ENCODE results near the gene PRDM16.

PRDM16 gene

GRCh38 chr1:3206696-3207095, 137.7 kb downstream of the PRDM16 start:
- DNase-seq (ENCODE audit: low read depth, low spot score): no peak

- DNase-seq (ENCODE audit: low read depth, low spot score): no peak
Observed at GRCh38 chr1:3207217-3207848, 138.3 kb downstream of the PRDM16 start.

GRCh38 chr1:3208819-3209200, 139.8 kb downstream of the PRDM16 start:
- no peak for DNase-seq (ENCODE audit: low read depth, low spot score)

- DNase-seq (ENCODE audit: low read depth, low spot score): no peak
Observed at GRCh38 chr1:3209201-3209600, 140.2 kb downstream of the PRDM16 start.

GRCh38 chr1:3211582-3212375, 142.8 kb downstream of the PRDM16 start:
- no peak for DNase-seq (ENCODE audit: low read depth, low spot score)

GRCh38 chr1:3212453-3213355, 143.7 kb downstream of the PRDM16 start:
- no peak for DNase-seq (ENCODE audit: low read depth, low spot score)

- DNase-seq (ENCODE audit: low read depth, low spot score): no peak
Observed at GRCh38 chr1:3213730-3214129, 144.7 kb downstream of the PRDM16 start.

GRCh38 chr1:3215198-3216014, 146.4 kb downstream of the PRDM16 start:
- no peak for DNase-seq (ENCODE audit: low read depth, low spot score)

- DNase-seq (ENCODE audit: low read depth, low spot score): no peak
Observed at GRCh38 chr1:3216015-3216391, 147.0 kb downstream of the PRDM16 start.

- DNase-seq (ENCODE audit: low read depth, low spot score): no peak
Observed at GRCh38 chr1:3217181-3217641, 148.2 kb downstream of the PRDM16 start.

- DNase-seq (ENCODE audit: low read depth, low spot score): no peak
Observed at GRCh38 chr1:3217979-3218679, 149.1 kb downstream of the PRDM16 start.

GRCh38 chr1:3219005-3219790, 150.2 kb downstream of the PRDM16 start:
- DNase-seq (ENCODE audit: low read depth, low spot score): no peak

GRCh38 chr1:3219791-3220467, 150.9 kb downstream of the PRDM16 start:
- DNase-seq (ENCODE audit: low read depth, low spot score): no peak

GRCh38 chr1:3221112-3222041, 152.4 kb downstream of the PRDM16 start:
- no peak for DNase-seq (ENCODE audit: low read depth, low spot score)

- DNase-seq (ENCODE audit: low read depth, low spot score): no peak
Observed at GRCh38 chr1:3222042-3222692, 153.2 kb downstream of the PRDM16 start.

GRCh38 chr1:3225661-3226060, 156.7 kb downstream of the PRDM16 start:
- DNase-seq (ENCODE audit: low read depth, low spot score): no peak

GRCh38 chr1:3226191-3226590, 157.2 kb downstream of the PRDM16 start:
- no peak for DNase-seq (ENCODE audit: low read depth, low spot score)
